Esophagus (tissue), 2 donors: Measurements from ENCODE around the gene PDE1C. TPM values are rescaled to one million over a fixed set of nuclear protein-coding genes. Genes with fewer than 3 reads are reported as not detected.

Experiments
- H3K27ac ChIP-seq, 2 donors: one replicate each; pipeline ENCODE4 v1.5.1; 2013; ENCODE audit warnings: low read depth in 2 of 2, mild to moderate bottlenecking in 2 of 2, inconsistent platforms in 1 of 2, low read length in 1 of 2, moderate library complexity in 1 of 2
- H3K27me3 ChIP-seq, 2 donors: one replicate each; pipeline ENCODE4 v1.6.1; 2013; ENCODE audit warnings: low read length in 2 of 2, control low read depth in 1 of 2, mild to moderate bottlenecking in 1 of 2; ENCODE audit not compliant: insufficient read depth in 2 of 2, control insufficient read depth in 1 of 2
- H3K36me3 ChIP-seq, 2 donors: one replicate each; pipeline ENCODE4 v1.6.1; 2013; ENCODE audit warnings: low read length in 1 of 2; ENCODE audit not compliant: control insufficient read depth in 2 of 2, insufficient read depth in 2 of 2
- H3K4me1 ChIP-seq, 2 donors: one replicate each; pipeline ENCODE4 v1.6.1; 2013; ENCODE audit warnings: low read length in 1 of 2; ENCODE audit not compliant: control insufficient read depth in 2 of 2, insufficient read depth in 2 of 2
- H3K4me3 ChIP-seq, 2 donors: one replicate each; pipeline ENCODE4 v1.5.1; 2013; ENCODE audit warnings: low read length in 2 of 2, mild to moderate bottlenecking in 2 of 2, low read depth in 1 of 2, moderate library complexity in 1 of 2
- H3K9me3 ChIP-seq, 2 donors: one replicate each; pipeline ENCODE4 v1.6.1; 2013; ENCODE audit warnings: mild to moderate bottlenecking in 2 of 2, low read depth in 1 of 2, low read length in 1 of 2, moderate library complexity in 1 of 2; ENCODE audit not compliant: control insufficient read depth in 2 of 2, insufficient read depth in 1 of 2
- WGBS, 2 donors: extraction: QIAGEN DNeasy Blood & Tissue Kit; methylation state at CpG; one replicate each; pipeline ENCODE4 v1.1.7; 2013; 5-methylcytosine and 5-hydroxymethylcytosine counted together
- polyA plus RNA-seq, 2 donors: library from polyadenylated mRNA; stranded (reverse); fragments of 200-250 nt; gene quantifications; one replicate each; pipeline ENCODE4 v1.2.3, GENCODE V29; 2013
- donor health status: healthy with polysubstance abuse.
- donor health status: Bipolar disorder and iron deficiency.

The PDE1C gene
- polyA plus RNA-seq, 2 donors, result 1.9 to 2.2 TPM

GRCh38 chr7:32100407-32100907 lies 30.2 kb upstream of the PDE1C start:
- WGBS, 2 donors, result 84 to 92% methylated on average over 2 of the region's 2 CpGs
- Histone ChIP-seq H3K9me3 (no peaks in the 10 kb centered on the region), H3K4me3 (no peak overlapping the region), H3K36me3 (no peaks in the 10 kb centered on the region), H3K27ac (no peak overlapping the region), H3K4me1 (no peaks in the 10 kb centered on the region), H3K27me3 (no peaks in the 10 kb centered on the region)

DNA sequence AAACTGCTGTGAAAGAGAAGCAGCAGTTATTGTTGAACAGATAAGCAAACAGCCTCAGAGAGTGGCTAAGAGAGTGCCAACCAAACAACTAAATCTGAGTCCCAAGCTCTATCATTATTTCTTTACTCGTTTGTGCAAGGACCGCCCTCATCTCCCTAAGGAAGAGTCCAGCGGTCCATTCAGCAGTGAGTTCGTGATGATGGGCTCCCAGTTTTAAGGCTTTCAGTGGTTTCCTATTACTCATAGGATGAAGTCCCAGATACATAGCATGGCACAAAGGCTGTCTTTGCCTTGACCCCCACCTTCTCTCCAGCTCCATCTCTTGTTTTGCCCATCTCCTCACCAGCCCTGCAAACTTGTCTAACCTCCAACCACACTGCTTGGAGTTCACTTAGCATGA lies 24.3 kb upstream of the PDE1C start:
- no peak overlapping the region for H3K27ac ChIP-seq
- WGBS, 2 donors, result 88 to 92% methylated on average over 4 of the region's 4 CpGs
- H3K4me3 ChIP-seq, result no peak overlapping the region

DNA sequence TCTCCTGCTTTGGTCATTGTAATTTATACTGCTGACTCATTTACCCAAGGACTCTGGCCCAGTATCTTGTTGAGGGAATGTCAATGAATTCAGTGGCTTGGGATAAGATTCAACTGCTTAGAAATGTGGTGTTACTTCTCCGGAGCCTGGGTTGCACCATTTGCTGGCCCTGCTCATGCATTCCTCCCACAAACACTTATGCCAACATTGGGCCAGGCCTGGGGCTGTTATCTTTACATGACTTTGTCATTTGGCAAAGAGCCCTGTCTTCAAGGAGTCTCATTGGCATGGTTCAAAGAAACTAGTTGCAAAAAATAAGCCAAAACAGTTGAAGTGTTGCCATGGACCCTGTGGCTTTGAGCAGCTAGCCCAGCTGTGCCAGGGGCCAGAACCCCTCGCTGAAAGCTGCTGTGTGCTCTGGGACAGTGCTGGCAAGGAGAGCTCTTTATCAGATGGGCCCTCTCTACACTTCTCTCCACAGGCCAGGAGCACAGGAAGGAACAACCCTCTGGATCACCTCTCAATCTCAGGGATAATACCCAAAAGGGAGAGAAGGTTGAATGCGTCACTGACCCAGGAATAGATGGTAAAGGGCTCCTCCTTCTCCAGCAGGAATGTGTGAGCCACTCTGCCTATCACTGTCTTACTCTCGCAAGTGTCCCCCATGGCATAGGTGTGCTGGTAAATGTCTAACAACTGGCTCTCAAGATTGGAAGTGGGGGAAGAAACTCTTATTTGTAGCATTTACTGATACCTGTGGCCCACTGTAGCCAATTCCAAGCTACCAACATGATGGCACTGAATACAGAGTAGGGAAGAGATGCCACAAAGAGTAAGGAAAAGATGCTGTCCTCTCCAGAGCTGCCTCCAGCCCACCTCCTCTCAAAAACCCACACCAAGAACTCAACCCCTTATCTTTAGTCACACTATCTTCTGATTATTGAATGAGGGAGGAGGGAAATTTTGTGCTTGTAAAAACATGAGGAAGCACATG lies 23.5 kb upstream of the PDE1C start:
- no peak overlapping the region for H3K27ac ChIP-seq

More for the DNA sequence above, 24.3 kb upstream of the PDE1C start:
- H3K27me3 ChIP-seq, result peaks cover 0 to 2% of the 10 kb centered on the region in 2 donors
- H3K4me1 ChIP-seq, result peaks cover 2 to 3% of the 10 kb centered on the region in 2 donors
- H3K36me3 ChIP-seq, result no peaks in the 10 kb centered on the region
- H3K9me3 ChIP-seq, result no peaks in the 10 kb centered on the region

GRCh38 chr7:32092346-32092745 lies 22.1 kb upstream of the PDE1C start:
- 52 to 54% methylated on average over 1 of the region's 1 CpG for WGBS, 2 donors
- peaks cover 2 to 3% of the 10 kb centered on the region in 2 donors for H3K4me1 ChIP-seq
- H3K36me3 ChIP-seq, result no peaks in the 10 kb centered on the region
- H3K9me3 ChIP-seq, result no peaks in the 10 kb centered on the region
- no peak overlapping the region for H3K27ac ChIP-seq
- H3K27me3 ChIP-seq, result peaks cover 0 to 2% of the 10 kb centered on the region in 2 donors
- no peak overlapping the region for H3K4me3 ChIP-seq

More for the DNA sequence above, 23.5 kb upstream of the PDE1C start:
- WGBS, 2 donors, result 25 to 37% methylated on average over 3 to 4 of the region's 4 CpGs
- peaks cover 2 to 3% of the 10 kb centered on the region in 2 donors for H3K4me1 ChIP-seq
- peaks cover 0 to 2% of the 10 kb centered on the region in 2 donors for H3K27me3 ChIP-seq
- no peaks in the 10 kb centered on the region for H3K9me3 ChIP-seq
- no peaks in the 10 kb centered on the region for H3K36me3 ChIP-seq
- H3K4me3 ChIP-seq, result no peak overlapping the region

DNA sequence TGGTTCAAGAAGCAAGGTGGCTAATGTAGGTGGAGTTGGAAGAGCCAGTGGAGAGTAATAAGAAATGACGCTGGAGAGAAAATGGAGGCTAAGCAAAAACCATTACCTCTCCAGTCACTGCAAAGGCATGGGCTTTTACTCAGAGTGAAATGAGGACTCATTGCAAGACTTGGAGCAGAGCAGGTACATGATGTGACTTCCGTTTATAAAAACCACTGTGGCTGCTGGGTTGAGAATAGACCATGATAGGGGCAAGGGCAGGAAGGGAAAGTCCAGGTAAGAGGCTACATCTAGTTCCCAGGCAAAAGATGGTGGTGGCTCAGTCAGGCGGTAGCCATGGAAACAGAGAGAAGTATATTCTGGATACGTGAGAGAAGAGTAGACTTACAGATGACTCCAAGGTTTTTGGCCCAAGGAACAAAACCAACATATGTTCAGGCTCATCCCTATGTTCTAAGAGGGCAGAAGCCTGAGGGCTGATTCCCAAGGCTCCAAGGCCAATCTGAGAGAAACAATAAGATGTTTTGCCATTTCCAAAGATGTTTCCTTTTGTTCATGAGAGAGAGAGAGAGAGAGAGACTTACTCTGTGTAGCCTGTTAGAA lies 21.5 kb upstream of the PDE1C start:
- 56 to 62% methylated on average over 4 of the region's 4 CpGs for WGBS, 2 donors
- Histone ChIP-seq H3K9me3 (no peaks in the 10 kb centered on the region), H3K36me3 (no peaks in the 10 kb centered on the region), H3K27ac (no peak overlapping the region), H3K4me1 (peaks cover 2 to 3% of the 10 kb centered on the region in 2 donors), H3K27me3 (peaks cover 0 to 2% of the 10 kb centered on the region in 2 donors), H3K4me3 (no peak overlapping the region)

DNA sequence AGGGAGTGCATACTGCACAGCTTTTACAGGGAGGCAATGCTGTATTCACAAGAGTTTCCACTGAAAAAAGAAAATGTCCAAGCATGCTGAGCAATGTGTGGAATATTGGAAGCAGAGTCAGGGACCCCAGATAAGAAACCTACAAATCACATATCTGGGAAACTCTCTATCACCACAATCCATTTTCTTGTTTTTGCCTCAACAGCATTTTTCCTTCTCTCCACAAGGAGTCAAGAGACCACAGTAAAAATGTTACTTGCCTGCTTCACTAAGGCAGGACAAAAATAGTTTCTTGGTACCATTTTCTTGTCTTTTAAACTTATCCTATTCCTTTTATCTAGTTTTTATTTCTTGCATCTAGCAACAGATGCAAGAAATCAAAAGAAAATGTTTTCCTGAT lies 19.5 kb upstream of the PDE1C start:
- Histone ChIP-seq H3K4me1 (peaks cover 2 to 3% of the 10 kb centered on the region in 2 donors), H3K9me3 (no peaks in the 10 kb centered on the region), H3K36me3 (no peaks in the 10 kb centered on the region), H3K27ac (no peak overlapping the region), H3K4me3 (no peak overlapping the region), H3K27me3 (peaks cover 0 to 2% of the 10 kb centered on the region in 2 donors)

GRCh38 chr7:32089256-32089655 lies 19.0 kb upstream of the PDE1C start:
- no peak overlapping the region for H3K27ac ChIP-seq
- H3K9me3 ChIP-seq, result no peaks in the 10 kb centered on the region
- H3K36me3 ChIP-seq, result no peaks in the 10 kb centered on the region
- H3K4me3 ChIP-seq, result no peak overlapping the region
- WGBS, 2 donors, result 76 to 88% methylated on average over 5 of the region's 5 CpGs
- peaks cover 2 to 3% of the 10 kb centered on the region in 2 donors for H3K4me1 ChIP-seq
- peaks cover 0 to 2% of the 10 kb centered on the region in 2 donors for H3K27me3 ChIP-seq

- Histone ChIP-seq H3K9me3 (no peaks in the 10 kb centered on the region), H3K27me3 (peaks cover 0 to 2% of the 10 kb centered on the region in 2 donors), H3K36me3 (no peaks in the 10 kb centered on the region), H3K4me3 (no peak overlapping the region), H3K27ac (no peak overlapping the region), H3K4me1 (peaks cover 0 to 2% of the 10 kb centered on the region in 2 donors)
- WGBS, 2 donors, result 54 to 57% methylated on average over 18 of the region's 18 CpGs
These were observed 18.3 kb upstream of the PDE1C start for GRCh38 chr7:32088451-32088881.

- Histone ChIP-seq H3K36me3 (no peaks in the 10 kb centered on the region), H3K27me3 (no peaks in the 10 kb centered on the region), H3K27ac (no peak overlapping the region), H3K4me1 (no peaks in the 10 kb centered on the region), H3K4me3 (no peak overlapping the region), H3K9me3 (no peaks in the 10 kb centered on the region)
- WGBS, 2 donors, result 82% methylated on average over 6 of the region's 6 CpGs
These were observed 9.3 kb upstream of the PDE1C start for GRCh38 chr7:32079510-32079909.
